Astrocyte (in vitro differentiated cells and primary cell): ENCODE results near the gene PRKCA.

Experiments used
- EZH2 ChIP-seq: IDR thresholded peaks from 2 replicates; pipeline ENCODE4 v1.6.1; 2012; ENCODE audit warnings: mild to moderate bottlenecking, low read length, inconsistent platforms; ENCODE audit not compliant: insufficient read depth
- TF ChIP-seq, protein P1 (sequence below): IDR thresholded peaks from 2 replicates; pipeline ENCODE4 v1.5.1; 2011; ENCODE audit warnings: low read depth, mild to moderate bottlenecking, inconsistent platforms, low read length, moderate library complexity; ENCODE audit not compliant: insufficient read depth

GRCh38 chr17:66625311-66625767 lies 322.9 kb downstream of the PRKCA start:
- TF ChIP-seq, protein P1, sequence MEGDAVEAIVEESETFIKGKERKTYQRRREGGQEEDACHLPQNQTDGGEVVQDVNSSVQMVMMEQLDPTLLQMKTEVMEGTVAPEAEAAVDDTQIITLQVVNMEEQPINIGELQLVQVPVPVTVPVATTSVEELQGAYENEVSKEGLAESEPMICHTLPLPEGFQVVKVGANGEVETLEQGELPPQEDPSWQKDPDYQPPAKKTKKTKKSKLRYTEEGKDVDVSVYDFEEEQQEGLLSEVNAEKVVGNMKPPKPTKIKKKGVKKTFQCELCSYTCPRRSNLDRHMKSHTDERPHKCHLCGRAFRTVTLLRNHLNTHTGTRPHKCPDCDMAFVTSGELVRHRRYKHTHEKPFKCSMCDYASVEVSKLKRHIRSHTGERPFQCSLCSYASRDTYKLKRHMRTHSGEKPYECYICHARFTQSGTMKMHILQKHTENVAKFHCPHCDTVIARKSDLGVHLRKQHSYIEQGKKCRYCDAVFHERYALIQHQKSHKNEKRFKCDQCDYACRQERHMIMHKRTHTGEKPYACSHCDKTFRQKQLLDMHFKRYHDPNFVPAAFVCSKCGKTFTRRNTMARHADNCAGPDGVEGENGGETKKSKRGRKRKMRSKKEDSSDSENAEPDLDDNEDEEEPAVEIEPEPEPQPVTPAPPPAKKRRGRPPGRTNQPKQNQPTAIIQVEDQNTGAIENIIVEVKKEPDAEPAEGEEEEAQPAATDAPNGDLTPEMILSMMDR: peak; percentile 57
- TF ChIP-seq EZH2: no peak
